GM23248 (cell line): Measurements from ENCODE around the gene APEH.

Source experiments
- EZH2 ChIP-seq: fragments of 200-600 bp; sonication (generic); IDR thresholded peaks from 2 replicates; pipeline ENCODE4 v1.6.1; 2018; ENCODE audit warnings: antibody characterized with exemption, mild to moderate bottlenecking; ENCODE audit not compliant: insufficient read depth, poor library complexity, severe bottlenecking
- EZH2phosphoT487 ChIP-seq: fragments of 200-600 bp; sonication (generic); IDR thresholded peaks from 2 replicates; pipeline ENCODE4 v1.6.1; 2018; ENCODE audit warnings: antibody characterized with exemption, moderate library complexity, mild to moderate bottlenecking, low read depth; ENCODE audit not compliant: insufficient read depth

- TF ChIP-seq EZH2 (no peak), EZH2phosphoT487 (no peak)
These were observed 19.9 kb upstream of the APEH start for GRCh38 chr3:49654176-49654825.
